NAMALWA (cell line): ENCODE measurements around the gene FLT4.
"Not testable (repeated sequence)": the region's sequence is repeated elsewhere in the genome, so short reads cannot be mapped to it uniquely, and the experiment has no call there.

Source experiments
- DNase-seq: peaks from one replicate; pipeline ENCODE4 v3.0.0-alpha.2; 2015; ENCODE audit warnings: low spot score

FLT4 gene

GRCh38 chr5:180670157-180670556 is 20.8 kb upstream of the FLT4 start:
- no peak for DNase-seq

- DNase-seq: no peak
Measured at GRCh38 chr5:180669661-180670060, 20.3 kb upstream of the FLT4 start.

GRCh38 chr5:180668835-180669596 is 19.6 kb upstream of the FLT4 start:
- no peak for DNase-seq

- no peak for DNase-seq
Measured at GRCh38 chr5:180666812-180667211, 17.4 kb upstream of the FLT4 start.

GRCh38 chr5:180665682-180666404 is 16.4 kb upstream of the FLT4 start:
- DNase-seq: no peak

GRCh38 chr5:180658774-180659564 is 9.6 kb upstream of the FLT4 start:
- DNase-seq: no peak

GRCh38 chr5:180655243-180655642 is 5.8 kb upstream of the FLT4 start:
- DNase-seq: not testable (repeated sequence)

- DNase-seq: no peak
Measured at GRCh38 chr5:180652771-180653170, 3.4 kb upstream of the FLT4 start.

- no peak for DNase-seq
Measured at GRCh38 chr5:180652346-180652745, 2.9 kb upstream of the FLT4 start.

GRCh38 chr5:180648658-180649296 is 623 bp downstream of the FLT4 start:
- DNase-seq: no peak

GRCh38 chr5:180647941-180648500 is 1.4 kb downstream of the FLT4 start:
- DNase-seq: no peak

- no peak for DNase-seq
Measured at GRCh38 chr5:180647465-180647864, 1.9 kb downstream of the FLT4 start.

- no peak for DNase-seq
Measured at GRCh38 chr5:180646963-180647305, 2.5 kb downstream of the FLT4 start.

- no peak for DNase-seq
Measured at GRCh38 chr5:180646289-180646962, 3.0 kb downstream of the FLT4 start.

GRCh38 chr5:180645274-180646204 is 3.9 kb downstream of the FLT4 start:
- no peak for DNase-seq

GRCh38 chr5:180644825-180645273 is 4.6 kb downstream of the FLT4 start:
- no peak for DNase-seq

GRCh38 chr5:180644129-180644824 is 5.1 kb downstream of the FLT4 start:
- no peak for DNase-seq

GRCh38 chr5:180643191-180643851 is 6.1 kb downstream of the FLT4 start:
- DNase-seq: no peak

- no peak for DNase-seq
Measured at GRCh38 chr5:180642779-180643178, 6.6 kb downstream of the FLT4 start.
